Measurements from ENCODE around the gene EEFSEC. TPM values are rescaled to one million over a fixed set of nuclear protein-coding genes. Genes with fewer than 3 reads are reported as not detected.

EEFSEC gene
- total and polyA plus RNA-seq, 2 of the 8 experiments (the other 6 are each of a cell fraction or from before 2014, with no cell fraction given), result 13.1 to 19.8 TPM

DNA sequence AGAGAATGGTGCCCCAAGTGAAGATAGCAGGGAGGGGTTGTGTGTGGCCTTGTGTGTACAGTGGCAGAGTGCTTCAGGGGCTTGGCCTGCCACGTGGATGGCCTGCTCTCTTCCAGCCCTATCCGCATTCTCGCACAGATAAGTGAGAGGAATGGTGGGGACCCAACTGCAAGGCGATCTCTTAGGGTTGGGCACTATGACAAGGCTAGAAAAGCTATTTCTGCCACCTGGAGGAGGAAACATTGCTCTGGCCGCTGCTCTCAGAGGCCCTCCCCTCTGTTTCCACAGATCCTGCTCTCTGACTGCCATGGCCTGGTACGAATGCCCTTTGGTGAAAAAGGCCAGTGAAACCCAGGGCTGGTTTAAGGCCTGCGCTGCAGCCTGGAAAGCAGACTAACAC is 20.6 kb downstream of the EEFSEC start:
- Histone ChIP-seq H3K4me1 (replicated peaks in 1 of 4; ENCODE audit: control insufficient read depth in 3 of 4, insufficient read depth in 4 of 4, low read length in 3 of 4) (peaks cover 1 to 10% (median 4%) of the 10 kb centered on the region in 4 experiments; a peak in 5 of 7 replicates), H2BK15ac (ENCODE audit: low read length) (no peak overlapping the region), H3K36me3 (ENCODE audit: control insufficient read depth in 2 of 4, insufficient read depth in 4 of 4, low read length in 3 of 4) (no peaks in the 10 kb centered on the region), H3K14ac (ENCODE audit: insufficient read length) (no peak overlapping the region), H4K5ac (ENCODE audit: insufficient read length, low read depth, low read length) (no peak overlapping the region), H2BK120ac (replicated peaks; ENCODE audit: low read depth, low read length) (no peak overlapping the region), H4K20me1 (replicated peaks in 1 of 2; ENCODE audit: control insufficient read depth in 1 of 2, insufficient read depth in 2 of 2, low read length in 2 of 2) (no peaks in the 10 kb centered on the region), H3K18ac (ENCODE audit: extremely low read depth, low read length) (no peak overlapping the region), H4K91ac (replicated peaks; ENCODE audit: insufficient read length, low read length) (no peak overlapping the region), H3K27me3 (replicated peaks in 1 of 4; ENCODE audit: control insufficient read depth in 3 of 4, extremely low read depth in 1 of 4, insufficient read depth in 3 of 4, low read length in 3 of 4) (no peaks in the 10 kb centered on the region), H3K27ac (ENCODE audit: low read depth, low read length) (no peak overlapping the region), H3K56ac (replicated peaks; ENCODE audit: insufficient read length, low read depth, low read length) (no peak overlapping the region), H3K79me2 (ENCODE audit: control insufficient read depth in 1 of 2, insufficient read depth in 2 of 2, low read length in 2 of 2) (0 out of 4 replicates have a peak, but pooled peaks cover 0 to 2% of the 10 kb centered on the region in 2 experiments), H3K4ac (replicated peaks; ENCODE audit: insufficient read length, low read depth, low read length) (no peak overlapping the region), H3K9ac (replicated peaks in 1 of 4; ENCODE audit: extremely low read depth in 1 of 4, low read depth in 3 of 4, low read length in 3 of 4) (no peak overlapping the region), H3K23me2 (ENCODE audit: low read depth, low read length) (no peaks in the 10 kb centered on the region), H3K4me2 (ENCODE audit: insufficient read depth in 1 of 2, low read depth in 2 of 2, low read length in 2 of 2) (no peak overlapping the region), H2AFZ (ENCODE audit: low read length) (no peak overlapping the region), H3K79me1 (ENCODE audit: low read depth, low read length) (peaks cover 4% of the 10 kb centered on the region; the same call in 1 of the 2 replicates), H2BK12ac (ENCODE audit: low read depth, low read length) (0 out of 2 replicates have a peak overlapping the region, but pooled peaks have one; percentile 19), H3K23ac (ENCODE audit: insufficient read length) (no peak overlapping the region), H3K4me3 (ENCODE audit: extremely low read depth in 1 of 4, insufficient read depth in 2 of 4, low read depth in 3 of 4, low read length in 4 of 4) (no peak overlapping the region), H4K8ac (ENCODE audit: extremely low read depth, insufficient read depth, low read length) (no peak overlapping the region), H2BK5ac (ENCODE audit: low read depth, low read length) (no peak overlapping the region), H2AK5ac (ENCODE audit: low read depth, low read length) (no peak overlapping the region), H3K9me3 (ENCODE audit: insufficient read depth in 2 of 2, low read depth in 1 of 2, low read length in 1 of 2) (no peaks in the 10 kb centered on the region), H2BK20ac (ENCODE audit: low read length) (no peak overlapping the region)
- ChIA-PET POLR2A (ENCODE audit: partially characterized antibody) (no interaction called here), CTCF (ENCODE audit: partially characterized antibody) (interaction anchor here (0.5 to 1.5 kb wide), 10 partner anchors 12 to 262 kb away, joined by 3 to 4 read pairs (median 3); no protein-coding TSS in a partner anchor)
- FAIRE-seq (peak; percentile 62), DNase-seq (ENCODE audit: low read depth in 1 of 2, low spot score in 2 of 2) (no peak)
- 76% methylated on average over 7 of the region's 7 CpGs; no CpG with 5 or more reads in 1 of the 2 experiments for WGBS, 2 experiments (ENCODE audit: extremely low coverage in 1 of 2, insufficient coverage in 1 of 2, insufficient read length in 1 of 2, insufficient replicate concordance in 2 of 2, low coverage in 1 of 2, low lambda C conversion rate in 2 of 2, missing lambda C conversion rate in 1 of 2)
- TF ChIP-seq RNF2 (IDR thresholded peaks at IDR 0.05; ENCODE audit: borderline replicate concordance, low read depth, low read length, missing control alignments, poor library complexity, severe bottlenecking) (no peak), SIN3A (conservative IDR thresholded peaks at IDR 0.05 in 1 of 2, IDR thresholded peaks at IDR 0.05 in 1 of 2; ENCODE audit: low read depth in 1 of 2, low read length in 2 of 2) (no peak), KDM5A (IDR thresholded peaks at IDR 0.05; ENCODE audit: low read length) (no peak), EGR1 (IDR thresholded peaks at IDR 0.05; ENCODE audit: borderline replicate concordance, low read depth, low read length) (no peak), SP4 (IDR thresholded peaks at IDR 0.05; ENCODE audit: low read length) (no peak), FOSL1 (IDR thresholded peaks at IDR 0.05; ENCODE audit: insufficient read depth, low read depth, low read length) (no peak), TAF7 (optimal IDR thresholded peaks at IDR 0.05; ENCODE audit: borderline replicate concordance, low read depth, low read length) (no peak), RBBP5 (IDR thresholded peaks at IDR 0.05; ENCODE audit: borderline replicate concordance, low read depth, low read length) (no peak), CBX5 (IDR thresholded peaks at IDR 0.05; ENCODE audit: low read depth, low read length) (no peak), TAF1 (IDR thresholded peaks at IDR 0.05; ENCODE audit: low read depth, low read length) (no peak), POLR2AphosphoS5 (IDR thresholded peaks at IDR 0.05; ENCODE audit: low read depth, low read length) (no peak)
- TF ChIP-seq, protein P1, sequence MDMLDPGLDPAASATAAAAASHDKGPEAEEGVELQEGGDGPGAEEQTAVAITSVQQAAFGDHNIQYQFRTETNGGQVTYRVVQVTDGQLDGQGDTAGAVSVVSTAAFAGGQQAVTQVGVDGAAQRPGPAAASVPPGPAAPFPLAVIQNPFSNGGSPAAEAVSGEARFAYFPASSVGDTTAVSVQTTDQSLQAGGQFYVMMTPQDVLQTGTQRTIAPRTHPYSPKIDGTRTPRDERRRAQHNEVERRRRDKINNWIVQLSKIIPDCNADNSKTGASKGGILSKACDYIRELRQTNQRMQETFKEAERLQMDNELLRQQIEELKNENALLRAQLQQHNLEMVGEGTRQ (IDR thresholded peaks at IDR 0.05; ENCODE audit: low read length), result no peak
